HepG2 (cell line): ENCODE measurements around the gene NXT1. TPM values are rescaled to one million over a fixed set of nuclear protein-coding genes. Genes with fewer than 3 reads are reported as not detected.

Experiments used
- EP300 ChIP-seq, 3 experiments: sonication (generic) in 1 of 3; formaldehyde crosslinking in 1 of 3; IDR thresholded peaks; 2 replicates each; pipeline versions ENCODE4 v1.5.1 to v1.6.1; 2011 to 2020; ENCODE audit warnings: low read depth in 2 of 3, low read length in 2 of 3, borderline replicate concordance in 1 of 3, improper control_type of control experiment in 1 of 3, mild to moderate bottlenecking in 1 of 3, missing genetic modification reagents in 1 of 3, moderate library complexity in 1 of 3
- HNF4A ChIP-seq: sonication (generic); formaldehyde crosslinking; IDR thresholded peaks from 2 replicates; pipeline ENCODE4 v1.4.0; 2020; ENCODE audit warnings: missing genetic modification reagents
- HNRNPK ChIP-seq: fragments of 200-400 bp; formaldehyde crosslinking; IDR thresholded peaks from 2 replicates; pipeline ENCODE4 v1.6.1; 2018; ENCODE audit warnings: low read length, low read depth, moderate library complexity, mild to moderate bottlenecking; ENCODE audit not compliant: poor library complexity, severe bottlenecking
- KDM5B ChIP-seq: sonication (generic); formaldehyde crosslinking; IDR thresholded peaks from 2 replicates; pipeline ENCODE4 v1.4.0; 2020; ENCODE audit warnings: missing genetic modification reagents, mild to moderate bottlenecking, borderline replicate concordance
- KDM6A ChIP-seq: IDR thresholded peaks from 2 replicates; pipeline ENCODE4 v1.6.1; 2016; ENCODE audit warnings: low read depth
- KLF11 ChIP-seq: IDR thresholded peaks from 2 replicates; pipeline ENCODE4 v1.6.1; 2016; ENCODE audit warnings: missing compliant biosample characterization
- KLF12 ChIP-seq: sonication (generic); formaldehyde crosslinking; IDR thresholded peaks from 2 replicates; pipeline ENCODE4 v1.4.0; 2020; ENCODE audit warnings: missing genetic modification reagents, borderline replicate concordance
- MAFF ChIP-seq: IDR thresholded peaks from 2 replicates; pipeline ENCODE4 v1.6.1; 2011; ENCODE audit warnings: low read depth, low read length, improper control_type of control experiment
- REST ChIP-seq, 2 experiments: IDR thresholded peaks; 2 replicates each; pipeline ENCODE4 v1.6.1; 2011 to 2012; ENCODE audit warnings: low read length in 2 of 2, borderline replicate concordance in 1 of 2, low read depth in 1 of 2, mild to moderate bottlenecking in 1 of 2, moderate library complexity in 1 of 2
- SALL1 ChIP-seq: sonication (generic); formaldehyde crosslinking; IDR thresholded peaks from 2 replicates; pipeline ENCODE4 v1.8.0; 2022; ENCODE audit warnings: mild to moderate bottlenecking, missing genetic modification reagents
- TGIF2 ChIP-seq: IDR thresholded peaks from 2 replicates; pipeline ENCODE4 v1.6.1; 2016; ENCODE audit warnings: control low read depth, missing compliant biosample characterization
- ZBTB10 ChIP-seq: sonication (generic); formaldehyde crosslinking; IDR thresholded peaks from 2 replicates; pipeline ENCODE4 v1.4.0; 2020; ENCODE audit warnings: missing genetic modification reagents, borderline replicate concordance
- ZBTB3 ChIP-seq: sonication (generic); formaldehyde crosslinking; IDR thresholded peaks from 2 replicates; pipeline ENCODE4 v1.4.0; 2020; ENCODE audit warnings: low read depth, mild to moderate bottlenecking, moderate library complexity, missing genetic modification reagents, borderline replicate concordance
- ZFX ChIP-seq: sonication (generic); formaldehyde crosslinking; IDR thresholded peaks from 2 replicates; pipeline ENCODE4 v1.4.0; 2020; ENCODE audit warnings: mild to moderate bottlenecking, low read depth, missing genetic modification reagents, moderate library complexity
- ZIK1 ChIP-seq: sonication (generic); formaldehyde crosslinking; IDR thresholded peaks from 2 replicates; pipeline ENCODE4 v1.5.0; 2020; ENCODE audit warnings: mild to moderate bottlenecking, low read depth, missing genetic modification reagents, borderline replicate concordance
- ZNF260 ChIP-seq: sonication (generic); formaldehyde crosslinking; IDR thresholded peaks from 2 replicates; pipeline ENCODE4 v1.4.0; 2020; ENCODE audit warnings: missing genetic modification reagents, low read depth, mild to moderate bottlenecking, borderline replicate concordance
- ZNF292 ChIP-seq: sonication (generic); formaldehyde crosslinking; IDR thresholded peaks from 2 replicates; pipeline ENCODE4 v1.8.1; 2022; ENCODE audit warnings: mild to moderate bottlenecking, low read depth, missing genetic modification reagents, borderline replicate concordance
- ZNF33A ChIP-seq: sonication (generic); formaldehyde crosslinking; IDR thresholded peaks from 2 replicates; pipeline ENCODE4 v1.5.1; 2020; ENCODE audit warnings: missing genetic modification reagents, mild to moderate bottlenecking, moderate library complexity, borderline replicate concordance
- ZNF652 ChIP-seq: IDR thresholded peaks from 2 replicates; pipeline ENCODE4 v1.6.1; 2016; ENCODE audit warnings: low read depth, borderline replicate concordance
- polyA plus RNA-seq, 8 experiments: library from polyadenylated mRNA; depleted of rRNA in 3 of 8; stranded (reverse) in 7 of 8; unstranded in 1 of 8; fragments of >200 nt; fragmentation: Illumina TruSeq in 4 of 8; extraction: Trizol in 4 of 8; gene quantifications; 2 replicates each; pipeline versions ENCODE4 v1.2.1 to v1.2.3, GENCODE V29; 2011 to 2016; ENCODE audit warnings: low read depth in 4 of 8, missing spikeins in 1 of 8, mixed read lengths in 1 of 8; ENCODE audit not compliant: insufficient read depth in 1 of 8
- total RNA-seq, 5 experiments: library from RNA; depleted of rRNA; stranded (reverse); fragments of >200 nt; fragmentation: Illumina TruSeq; extraction: Trizol; gene quantifications; 2 replicates each; pipeline ENCODE4 v1.2.3, GENCODE V29; 2016; ENCODE audit warnings: low read depth in 1 of 5
- TF ChIP-seq, protein P1 (sequence below): sonication (generic); formaldehyde crosslinking; IDR thresholded peaks from 2 replicates; pipeline ENCODE4 v1.5.0; 2020; ENCODE audit warnings: missing genetic modification reagents
- TF ChIP-seq, protein P2 (sequence below): sonication (generic); formaldehyde crosslinking; IDR thresholded peaks from 2 replicates; pipeline ENCODE4 v1.8.1; 2023; ENCODE audit warnings: missing genetic modification reagents, mild to moderate bottlenecking, borderline replicate concordance

NXT1 gene
- total and polyA plus RNA-seq, 2 of the 13 experiments (the other 11 are each of a cell fraction or from before 2014, with no cell fraction given), result 35.6 to 65.9 TPM

DNA sequence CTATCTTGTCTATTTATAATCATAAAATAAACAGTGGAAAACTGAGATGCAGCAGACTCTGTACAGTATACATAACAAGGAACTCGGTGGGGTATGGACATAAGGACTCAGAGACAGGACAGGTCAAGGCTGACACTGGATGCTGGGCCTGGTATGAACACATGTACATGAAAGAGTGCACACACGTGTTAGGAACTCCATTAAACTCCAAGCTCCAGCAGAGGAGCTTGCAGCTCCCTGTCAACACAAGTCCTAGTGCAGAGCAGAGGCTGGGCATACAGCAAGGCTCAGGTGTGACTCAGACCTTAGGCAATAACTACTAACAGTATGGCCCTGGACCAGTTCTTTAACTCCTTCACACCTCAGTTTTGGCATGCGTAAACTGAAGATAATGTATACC, 53.6 kb downstream of the NXT1 start (continued):
- TF ChIP-seq SALL1 (CRISPR knock-in tag) (peak; percentile 37; the same call in 1 of the 2 replicates), ZFX (CRISPR knock-in tag) (peak; percentile 25; the same call in 1 of the 2 replicates), KDM5B (CRISPR knock-in tag) (no peak), TGIF2 (CRISPR knock-in tag) (no peak), ZNF292 (peak; percentile 50; the same call in 1 of the 2 replicates), EP300 (IDR thresholded peaks at IDR 0.05; ENCODE audit: low read depth in 2 of 2, low read length in 2 of 2) (no peak), EP300 (CRISPR knock-in tag; IDR thresholded peaks at IDR 0.05; ENCODE audit: borderline replicate concordance) (0 out of 2 replicates have a peak, but pooled peaks have one; percentile 7), REST (IDR thresholded peaks at IDR 0.05; ENCODE audit: borderline replicate concordance in 1 of 2, low read depth in 1 of 2, low read length in 2 of 2) (no peak), KLF12 (no peak), ZBTB3 (CRISPR knock-in tag) (no peak), ZNF33A (no peak), ZNF652 (CRISPR knock-in tag) (peak; percentile 86), ZIK1 (CRISPR knock-in tag) (no peak), MAFF (no peak), ZBTB10 (no peak), HNRNPK (no peak), HNF4A (CRISPR knock-in tag) (peak; percentile 10; the same call in 1 of the 2 replicates), KDM6A (CRISPR knock-in tag) (no peak), ZNF260 (no peak), KLF11 (no peak)
- TF ChIP-seq, protein P1, sequence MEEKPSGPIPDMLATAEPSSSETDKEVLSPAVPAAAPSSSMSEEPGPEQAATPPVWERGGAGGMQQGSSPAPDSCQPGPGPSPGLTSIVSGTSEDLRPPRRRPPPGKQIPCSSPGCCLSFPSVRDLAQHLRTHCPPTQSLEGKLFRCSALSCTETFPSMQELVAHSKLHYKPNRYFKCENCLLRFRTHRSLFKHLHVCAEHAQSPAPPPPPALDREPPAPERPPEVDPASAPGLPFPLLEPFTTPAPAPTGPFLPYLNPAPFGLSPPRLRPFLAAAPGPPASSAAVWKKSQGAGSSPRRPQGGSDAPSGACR, result no peak
- TF ChIP-seq, protein P2, sequence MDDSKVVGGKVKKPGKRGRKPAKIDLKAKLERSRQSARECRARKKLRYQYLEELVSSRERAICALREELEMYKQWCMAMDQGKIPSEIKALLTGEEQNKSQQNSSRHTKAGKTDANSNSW (CRISPR knock-in tag), result no peak
- TF ChIP-seq, all 625 proteins: peak for 25
